Measurements from ENCODE around the gene RANBP17. TPM values are rescaled to one million over a fixed set of nuclear protein-coding genes. Genes with fewer than 3 reads are reported as not detected.

The RANBP17 gene
- polyA plus RNA-seq, 1 of the 3 experiments (the other 2 are of a cell fraction), result 6.0 TPM

DNA sequence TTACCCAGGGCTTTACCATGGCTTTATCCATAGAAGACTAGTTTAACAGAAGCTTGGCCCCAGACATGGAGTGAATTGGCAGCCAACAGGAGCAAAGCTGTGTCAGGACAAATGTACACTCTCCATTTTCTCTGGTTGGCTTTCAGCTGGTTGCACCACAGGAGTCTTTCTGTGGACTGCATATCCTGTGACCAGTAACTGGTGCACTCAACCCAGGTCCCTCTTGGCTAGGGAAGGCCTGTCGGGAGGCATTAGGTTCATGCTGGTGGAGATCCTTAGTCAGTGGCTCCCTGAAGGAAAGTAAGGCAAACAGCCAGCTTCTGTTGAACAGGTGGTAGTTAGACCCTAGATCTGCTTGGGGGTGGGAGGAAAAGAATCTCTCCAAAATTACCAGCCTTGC lies 300.3 kb downstream of the RANBP17 start:
- no peaks in the 10 kb centered on the region for H3K9me3 ChIP-seq
- no peaks in the 10 kb centered on the region for H3K79me2 ChIP-seq (ENCODE audit: insufficient read depth)
- ChIA-PET CTCF (interaction anchor here (0.7 to 2.4 kb wide), 10 partner anchors 11 to 418 kb away, joined by 3 to 13 read pairs (median 5); no protein-coding TSS in a partner anchor), POLR2A (no interaction called here)
- no peaks in the 10 kb centered on the region for H4K20me1 ChIP-seq (ENCODE audit: insufficient read depth)
- H3K27ac ChIP-seq (ENCODE audit: low read depth in 2 of 2, low read length in 1 of 2), result no peak overlapping the region
- DNase-seq, result no peak
- no peak overlapping the region for H2AFZ ChIP-seq (ENCODE audit: low read depth)
- no peak overlapping the region for H3K4me2 ChIP-seq
- no peak overlapping the region for H3K9ac ChIP-seq
- H3K27me3 ChIP-seq (ENCODE audit: insufficient read depth), result no peaks in the 10 kb centered on the region
- no CpG with 5 or more reads among the region's 1 CpG for WGBS (ENCODE audit: low lambda C conversion rate)
- TF ChIP-seq TEAD4 (IDR thresholded peaks at IDR 0.05; ENCODE audit: borderline replicate concordance, insufficient read depth), result no peak
- TF ChIP-seq, protein P1, sequence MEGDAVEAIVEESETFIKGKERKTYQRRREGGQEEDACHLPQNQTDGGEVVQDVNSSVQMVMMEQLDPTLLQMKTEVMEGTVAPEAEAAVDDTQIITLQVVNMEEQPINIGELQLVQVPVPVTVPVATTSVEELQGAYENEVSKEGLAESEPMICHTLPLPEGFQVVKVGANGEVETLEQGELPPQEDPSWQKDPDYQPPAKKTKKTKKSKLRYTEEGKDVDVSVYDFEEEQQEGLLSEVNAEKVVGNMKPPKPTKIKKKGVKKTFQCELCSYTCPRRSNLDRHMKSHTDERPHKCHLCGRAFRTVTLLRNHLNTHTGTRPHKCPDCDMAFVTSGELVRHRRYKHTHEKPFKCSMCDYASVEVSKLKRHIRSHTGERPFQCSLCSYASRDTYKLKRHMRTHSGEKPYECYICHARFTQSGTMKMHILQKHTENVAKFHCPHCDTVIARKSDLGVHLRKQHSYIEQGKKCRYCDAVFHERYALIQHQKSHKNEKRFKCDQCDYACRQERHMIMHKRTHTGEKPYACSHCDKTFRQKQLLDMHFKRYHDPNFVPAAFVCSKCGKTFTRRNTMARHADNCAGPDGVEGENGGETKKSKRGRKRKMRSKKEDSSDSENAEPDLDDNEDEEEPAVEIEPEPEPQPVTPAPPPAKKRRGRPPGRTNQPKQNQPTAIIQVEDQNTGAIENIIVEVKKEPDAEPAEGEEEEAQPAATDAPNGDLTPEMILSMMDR (IDR thresholded peaks at IDR 0.05), result no peak
- TF ChIP-seq, protein P2, sequence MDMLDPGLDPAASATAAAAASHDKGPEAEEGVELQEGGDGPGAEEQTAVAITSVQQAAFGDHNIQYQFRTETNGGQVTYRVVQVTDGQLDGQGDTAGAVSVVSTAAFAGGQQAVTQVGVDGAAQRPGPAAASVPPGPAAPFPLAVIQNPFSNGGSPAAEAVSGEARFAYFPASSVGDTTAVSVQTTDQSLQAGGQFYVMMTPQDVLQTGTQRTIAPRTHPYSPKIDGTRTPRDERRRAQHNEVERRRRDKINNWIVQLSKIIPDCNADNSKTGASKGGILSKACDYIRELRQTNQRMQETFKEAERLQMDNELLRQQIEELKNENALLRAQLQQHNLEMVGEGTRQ (IDR thresholded peaks at IDR 0.05; ENCODE audit: borderline replicate concordance, low read depth, low read length), result no peak
- TF ChIP-seq TAF1 (IDR thresholded peaks at IDR 0.05; ENCODE audit: borderline replicate concordance, low read depth, low read length), result no peak
- TF ChIP-seq TCF12 (IDR thresholded peaks at IDR 0.05), result no peak
- TF ChIP-seq, protein P3, sequence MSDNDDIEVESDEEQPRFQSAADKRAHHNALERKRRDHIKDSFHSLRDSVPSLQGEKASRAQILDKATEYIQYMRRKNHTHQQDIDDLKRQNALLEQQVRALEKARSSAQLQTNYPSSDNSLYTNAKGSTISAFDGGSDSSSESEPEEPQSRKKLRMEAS (IDR thresholded peaks at IDR 0.05; ENCODE audit: low read depth), result no peak
- no peak for TF ChIP-seq RAD21 (IDR thresholded peaks at IDR 0.05; ENCODE audit: low read length)
- TF ChIP-seq, protein P4, sequence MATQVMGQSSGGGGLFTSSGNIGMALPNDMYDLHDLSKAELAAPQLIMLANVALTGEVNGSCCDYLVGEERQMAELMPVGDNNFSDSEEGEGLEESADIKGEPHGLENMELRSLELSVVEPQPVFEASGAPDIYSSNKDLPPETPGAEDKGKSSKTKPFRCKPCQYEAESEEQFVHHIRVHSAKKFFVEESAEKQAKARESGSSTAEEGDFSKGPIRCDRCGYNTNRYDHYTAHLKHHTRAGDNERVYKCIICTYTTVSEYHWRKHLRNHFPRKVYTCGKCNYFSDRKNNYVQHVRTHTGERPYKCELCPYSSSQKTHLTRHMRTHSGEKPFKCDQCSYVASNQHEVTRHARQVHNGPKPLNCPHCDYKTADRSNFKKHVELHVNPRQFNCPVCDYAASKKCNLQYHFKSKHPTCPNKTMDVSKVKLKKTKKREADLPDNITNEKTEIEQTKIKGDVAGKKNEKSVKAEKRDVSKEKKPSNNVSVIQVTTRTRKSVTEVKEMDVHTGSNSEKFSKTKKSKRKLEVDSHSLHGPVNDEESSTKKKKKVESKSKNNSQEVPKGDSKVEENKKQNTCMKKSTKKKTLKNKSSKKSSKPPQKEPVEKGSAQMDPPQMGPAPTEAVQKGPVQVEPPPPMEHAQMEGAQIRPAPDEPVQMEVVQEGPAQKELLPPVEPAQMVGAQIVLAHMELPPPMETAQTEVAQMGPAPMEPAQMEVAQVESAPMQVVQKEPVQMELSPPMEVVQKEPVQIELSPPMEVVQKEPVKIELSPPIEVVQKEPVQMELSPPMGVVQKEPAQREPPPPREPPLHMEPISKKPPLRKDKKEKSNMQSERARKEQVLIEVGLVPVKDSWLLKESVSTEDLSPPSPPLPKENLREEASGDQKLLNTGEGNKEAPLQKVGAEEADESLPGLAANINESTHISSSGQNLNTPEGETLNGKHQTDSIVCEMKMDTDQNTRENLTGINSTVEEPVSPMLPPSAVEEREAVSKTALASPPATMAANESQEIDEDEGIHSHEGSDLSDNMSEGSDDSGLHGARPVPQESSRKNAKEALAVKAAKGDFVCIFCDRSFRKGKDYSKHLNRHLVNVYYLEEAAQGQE (IDR thresholded peaks at IDR 0.05; ENCODE audit: low read depth, low read length), result no peak
- no peak for TF ChIP-seq GABPA (IDR thresholded peaks at IDR 0.05; ENCODE audit: low read depth)
- TF ChIP-seq CHD2 (IDR thresholded peaks at IDR 0.05; ENCODE audit: low read length, partially characterized antibody), result no peak
- TF ChIP-seq FOXM1 (IDR thresholded peaks at IDR 0.05; ENCODE audit: low read depth), result no peak
- no peak for TF ChIP-seq SIN3A (IDR thresholded peaks at IDR 0.05; ENCODE audit: borderline replicate concordance, low read depth, low read length)
- TF ChIP-seq, protein P5, sequence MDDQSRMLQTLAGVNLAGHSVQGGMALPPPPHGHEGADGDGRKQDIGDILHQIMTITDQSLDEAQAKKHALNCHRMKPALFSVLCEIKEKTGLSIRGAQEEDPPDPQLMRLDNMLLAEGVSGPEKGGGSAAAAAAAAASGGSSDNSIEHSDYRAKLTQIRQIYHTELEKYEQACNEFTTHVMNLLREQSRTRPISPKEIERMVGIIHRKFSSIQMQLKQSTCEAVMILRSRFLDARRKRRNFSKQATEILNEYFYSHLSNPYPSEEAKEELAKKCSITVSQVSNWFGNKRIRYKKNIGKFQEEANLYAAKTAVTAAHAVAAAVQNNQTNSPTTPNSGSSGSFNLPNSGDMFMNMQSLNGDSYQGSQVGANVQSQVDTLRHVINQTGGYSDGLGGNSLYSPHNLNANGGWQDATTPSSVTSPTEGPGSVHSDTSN (IDR thresholded peaks at IDR 0.05), result no peak
- no peak for TF ChIP-seq MEF2A (IDR thresholded peaks at IDR 0.05; ENCODE audit: borderline replicate concordance, low read depth)
- no peak for TF ChIP-seq FOSL2 (IDR thresholded peaks at IDR 0.05; ENCODE audit: borderline replicate concordance, low read depth)
- no peak for TF ChIP-seq JUND (IDR thresholded peaks at IDR 0.05)
- no peak for TF ChIP-seq ELF1 (IDR thresholded peaks at IDR 0.05)
- no peak for TF ChIP-seq RXRA (IDR thresholded peaks at IDR 0.05; ENCODE audit: borderline replicate concordance, low read depth)
- no peak for TF ChIP-seq POLR2AphosphoS5 (IDR thresholded peaks at IDR 0.05; ENCODE audit: low read depth, low read length)
- TF ChIP-seq RCOR1 (IDR thresholded peaks at IDR 0.05; ENCODE audit: low read length), result no peak
- H3K9me2 ChIP-seq, result no peaks in the 10 kb centered on the region
- peaks cover 0 to 24% of the 10 kb centered on the region in 2 experiments; a peak in 2 of 4 replicates for H3K4me1 ChIP-seq (ENCODE audit: control insufficient read depth in 1 of 2, insufficient read depth in 2 of 2, low read depth in 1 of 2, low read length in 1 of 2)
- H3F3A ChIP-seq (replicated peaks; ENCODE audit: insufficient read depth), result no peaks in the 10 kb centered on the region
- H3K4me3 ChIP-seq (ENCODE audit: low read depth in 2 of 2, low read length in 1 of 2), result no peak overlapping the region
- H3K36me3 ChIP-seq (replicated peaks in 1 of 2; ENCODE audit: control insufficient read depth in 1 of 2, insufficient read depth in 2 of 2, low read length in 1 of 2), result no peaks in the 10 kb centered on the region

Measured in SK-N-SH (cell line).